Kidney capillary endothelial cell (primary cell): ENCODE measurements around the gene COCH.
"Not testable (repeated sequence)": the region's sequence is repeated elsewhere in the genome, so short reads cannot be mapped to it uniquely, and the experiment has no call there.

Experiments
- DNase-seq: peaks from one replicate; pipeline ENCODE4 v3.0.0-alpha.2; 2018; ENCODE audit warnings: low spot score

COCH gene

GRCh38 chr14:30875788-30876053 lies 1.4 kb downstream of the COCH start:
- no peak for DNase-seq

- DNase-seq, result no peak
Observed at GRCh38 chr14:30876692-30877091, 2.3 kb downstream of the COCH start.

- no peak for DNase-seq
Observed at GRCh38 chr14:30882431-30882830, 8.1 kb downstream of the COCH start.

DNA sequence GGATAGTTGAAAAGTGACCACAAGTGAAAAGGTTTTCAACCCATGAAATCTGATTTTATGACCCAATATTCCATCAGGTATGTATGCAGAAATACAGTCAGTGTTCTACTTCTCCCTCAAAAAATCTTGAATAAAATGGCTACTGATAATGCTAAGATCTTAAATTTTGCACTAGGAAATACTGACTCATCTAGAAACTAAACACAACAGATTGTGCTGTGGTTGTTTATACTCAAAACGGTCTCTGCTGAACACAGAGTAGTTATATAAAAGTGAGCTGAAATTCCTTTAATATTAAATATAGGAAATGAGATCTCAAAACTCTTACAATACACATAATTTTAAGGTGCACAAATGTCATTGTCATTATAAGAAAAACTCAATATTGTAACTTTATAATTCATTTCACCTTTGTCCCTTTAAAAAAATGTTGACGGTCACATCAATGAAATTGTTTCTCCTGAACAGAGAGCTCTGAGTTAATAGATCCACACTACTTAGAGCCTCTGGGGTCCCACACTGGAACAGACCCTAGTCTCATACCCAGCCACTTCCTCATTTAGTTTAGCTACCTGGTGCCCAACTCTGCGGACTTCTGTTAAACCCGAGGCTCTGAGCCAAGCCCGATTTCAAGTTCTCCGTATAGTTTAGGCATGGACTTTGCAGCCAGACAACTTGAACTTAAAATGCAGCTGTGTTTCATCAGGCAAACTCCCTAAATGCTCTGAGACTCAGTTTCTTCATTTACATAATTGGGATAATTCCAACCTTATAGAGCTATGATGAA lies 9.3 kb downstream of the COCH start:
- DNase-seq, result no peak

DNA sequence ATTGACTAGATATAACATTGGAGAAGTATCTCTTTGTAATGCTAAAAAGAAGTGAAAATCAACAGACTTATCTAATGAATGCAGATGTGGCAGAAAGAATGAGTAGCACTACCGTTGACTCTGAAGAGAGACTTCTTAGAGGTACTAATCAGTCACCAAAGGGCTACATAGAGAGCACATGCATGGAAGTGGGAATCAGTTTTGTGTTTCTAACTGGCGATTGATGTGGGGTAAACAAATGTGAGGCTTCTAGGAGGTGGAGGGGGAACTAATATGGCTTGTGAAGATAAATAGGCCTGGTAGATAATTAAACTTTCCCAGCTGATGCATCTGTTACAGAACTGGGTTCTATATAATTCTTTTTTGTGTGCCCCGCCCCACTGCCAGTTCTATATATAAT lies 10.5 kb downstream of the COCH start:
- no peak for DNase-seq

DNA sequence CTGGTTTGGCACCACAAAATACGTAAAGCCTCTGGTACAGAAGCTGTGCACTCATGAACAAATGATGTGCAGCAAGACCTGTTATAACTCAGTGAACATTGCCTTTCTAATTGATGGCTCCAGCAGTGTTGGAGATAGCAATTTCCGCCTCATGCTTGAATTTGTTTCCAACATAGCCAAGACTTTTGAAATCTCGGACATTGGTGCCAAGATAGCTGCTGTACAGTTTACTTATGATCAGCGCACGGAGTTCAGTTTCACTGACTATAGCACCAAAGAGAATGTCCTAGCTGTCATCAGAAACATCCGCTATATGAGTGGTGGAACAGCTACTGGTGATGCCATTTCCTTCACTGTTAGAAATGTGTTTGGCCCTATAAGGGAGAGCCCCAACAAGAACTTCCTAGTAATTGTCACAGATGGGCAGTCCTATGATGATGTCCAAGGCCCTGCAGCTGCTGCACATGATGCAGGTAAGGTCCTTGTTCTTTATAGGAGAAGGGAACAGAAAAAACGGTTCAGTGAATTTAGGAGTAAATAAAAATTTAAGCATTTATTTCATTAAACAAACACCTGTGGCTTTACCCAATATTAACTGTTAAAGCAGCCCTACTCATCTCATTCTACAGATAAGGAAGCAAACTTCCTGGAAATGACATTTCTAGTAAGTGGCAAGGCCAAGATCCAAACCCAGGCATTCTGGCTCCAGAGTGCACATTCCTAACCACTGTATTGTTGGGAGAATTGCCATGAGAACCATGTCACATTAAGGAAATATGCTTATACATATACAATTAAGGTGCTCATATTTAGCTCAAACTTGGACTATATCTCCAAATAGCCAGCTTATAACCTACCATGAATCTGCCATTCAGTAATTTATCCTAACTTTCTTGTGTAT lies 11.7 kb downstream of the COCH start:
- DNase-seq, result no peak

DNA sequence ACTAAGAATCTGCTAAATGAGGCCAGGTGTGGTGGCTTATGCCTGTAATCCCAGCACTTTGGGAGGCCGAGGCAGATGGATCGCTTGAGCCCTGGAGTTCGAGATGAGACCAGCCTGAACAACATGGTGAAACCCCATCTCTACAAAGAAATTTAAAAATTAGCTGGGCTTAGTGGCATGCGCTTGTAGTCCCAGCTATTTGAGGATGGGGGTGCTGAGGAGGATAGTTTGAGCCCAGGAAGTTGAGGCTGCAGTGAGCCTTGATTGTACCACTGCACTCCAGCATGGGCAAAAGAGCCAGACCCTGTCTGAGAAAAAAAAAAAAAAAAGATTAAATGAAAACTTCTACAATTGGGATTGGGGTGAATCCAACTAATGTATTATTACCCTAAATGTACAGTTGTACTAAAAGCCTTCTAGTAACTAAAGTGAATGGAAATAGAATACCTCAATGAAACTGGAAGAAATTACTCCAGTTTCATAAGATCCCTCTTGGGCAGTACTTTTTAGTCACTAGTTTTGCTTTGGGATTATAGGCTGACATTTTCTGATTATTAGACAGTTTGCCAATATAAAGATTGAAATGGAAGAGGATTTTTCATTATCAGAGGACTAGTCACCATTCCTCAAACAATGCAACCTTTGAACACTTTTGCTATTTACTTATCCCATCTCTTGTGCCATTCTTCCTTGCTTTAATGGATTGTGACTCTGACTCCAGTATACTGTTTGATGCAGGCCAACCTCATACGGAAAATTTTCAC lies 14.3 kb downstream of the COCH start:
- no peak for DNase-seq

- no peak for DNase-seq
Observed at GRCh38 chr14:30889244-30889594, 14.9 kb downstream of the COCH start.

GRCh38 chr14:30893819-30894218 lies 19.5 kb downstream of the COCH start:
- no peak for DNase-seq

DNA sequence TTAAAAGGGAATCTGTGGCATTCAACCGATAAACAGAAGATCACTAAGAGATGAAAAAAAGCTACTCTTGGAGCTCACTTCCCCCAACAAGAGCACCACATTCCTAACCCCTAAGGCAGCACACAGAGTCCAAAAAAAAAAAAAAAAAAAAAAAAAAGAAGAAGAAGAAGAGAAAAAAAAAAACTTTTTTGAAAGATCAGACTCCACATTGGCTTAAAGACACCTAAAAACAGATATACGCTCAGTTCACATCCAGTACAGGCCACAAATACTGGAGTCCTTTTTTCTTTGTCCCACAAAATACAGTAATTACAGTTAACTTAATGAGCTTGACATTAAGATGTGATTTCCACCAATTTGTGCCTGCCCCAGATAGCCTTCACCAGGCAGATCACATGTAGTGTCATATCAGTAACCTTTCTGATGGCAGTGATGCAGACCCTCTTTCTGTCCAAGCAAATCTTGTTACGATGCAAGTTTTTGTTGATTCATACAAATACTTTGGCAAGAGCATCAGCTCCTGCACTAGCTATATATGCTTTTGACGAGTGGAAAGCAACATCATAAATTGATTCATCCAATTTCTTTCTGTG lies 20.7 kb downstream of the COCH start:
- DNase-seq, result no peak

DNA sequence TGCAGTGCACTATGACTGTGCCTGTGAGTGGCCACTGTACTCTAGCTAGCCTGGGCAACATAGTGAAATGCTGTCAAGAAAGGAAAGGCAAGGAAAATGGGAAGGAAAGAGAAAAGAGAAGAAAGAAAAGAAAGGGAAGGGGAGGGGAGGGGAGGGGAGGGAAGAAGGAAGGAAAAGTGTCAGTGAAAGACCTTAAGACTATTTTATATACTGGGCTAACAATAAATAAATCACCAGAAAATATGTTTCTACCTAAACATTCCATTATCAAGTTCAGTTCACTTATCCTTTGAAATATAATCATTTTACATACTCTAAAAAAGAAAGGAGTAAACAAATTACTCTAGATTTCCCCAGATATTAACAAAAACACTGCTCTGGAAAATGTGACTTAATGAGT lies 22.1 kb downstream of the COCH start:
- DNase-seq, result no peak

GRCh38 chr14:30897121-30897520 lies 22.8 kb downstream of the COCH start:
- DNase-seq, result not testable (repeated sequence)

DNA sequence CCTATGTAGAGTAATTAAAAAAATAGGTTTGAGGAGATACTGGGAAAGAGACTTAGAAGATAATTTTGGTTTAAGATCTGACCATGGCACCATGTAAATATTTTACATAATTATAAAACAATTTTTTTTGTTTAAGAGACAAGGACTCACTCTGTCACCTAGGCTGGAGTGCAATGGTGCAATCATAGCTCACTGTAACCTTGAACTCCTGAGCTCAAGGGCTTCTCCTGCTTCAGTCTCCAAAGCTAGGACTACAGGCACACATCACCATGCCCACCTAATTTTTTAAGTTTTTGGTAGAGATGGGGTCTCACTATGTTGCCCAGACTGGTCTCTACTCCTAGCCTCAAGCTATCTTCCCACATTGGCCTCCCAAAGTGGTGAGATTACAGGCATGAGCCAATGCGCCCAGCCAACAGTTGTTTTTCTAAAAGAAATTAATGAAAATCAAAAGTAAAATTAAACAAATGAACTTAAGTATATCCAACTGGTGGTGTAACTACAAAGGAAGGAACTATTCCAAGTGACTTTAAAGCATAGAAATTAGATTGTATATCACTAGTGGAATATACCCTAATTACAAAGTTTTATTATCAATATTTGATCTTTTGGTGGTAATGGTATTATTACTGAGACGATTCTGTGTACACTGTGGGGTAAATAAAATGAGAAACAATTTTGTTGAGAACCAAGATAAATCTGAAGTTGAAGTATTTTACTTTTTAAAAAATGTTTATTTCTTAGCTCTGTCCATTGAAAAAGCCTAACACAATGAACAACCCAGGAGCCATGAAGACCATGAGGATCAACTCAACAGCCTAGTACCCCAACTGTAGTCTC lies 29.1 kb downstream of the COCH start:
- DNase-seq, result no peak

- no peak for DNase-seq
Observed at GRCh38 chr14:30906752-30907658, 32.6 kb downstream of the COCH start.

DNA sequence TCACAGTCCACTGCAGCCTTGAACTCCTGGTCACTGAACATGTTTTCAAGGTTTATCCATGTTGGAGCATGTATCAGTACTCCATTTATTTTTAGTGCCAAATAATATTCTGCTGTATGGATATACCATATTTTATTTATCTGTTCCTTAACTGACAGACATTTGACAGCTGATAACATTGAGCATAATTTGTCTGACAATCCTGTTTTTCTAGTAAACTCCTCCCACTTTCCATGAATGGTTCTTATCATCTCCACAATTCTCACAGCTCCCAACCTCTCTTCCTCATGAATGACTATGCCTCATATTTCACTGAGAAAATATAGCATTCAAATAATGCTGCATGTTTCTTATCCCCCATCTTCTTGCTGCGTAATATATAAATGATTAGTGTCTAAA lies 33.3 kb downstream of the COCH start:
- DNase-seq, result no peak

GRCh38 chr14:30908826-30909225 lies 34.5 kb downstream of the COCH start:
- DNase-seq, result no peak

DNA sequence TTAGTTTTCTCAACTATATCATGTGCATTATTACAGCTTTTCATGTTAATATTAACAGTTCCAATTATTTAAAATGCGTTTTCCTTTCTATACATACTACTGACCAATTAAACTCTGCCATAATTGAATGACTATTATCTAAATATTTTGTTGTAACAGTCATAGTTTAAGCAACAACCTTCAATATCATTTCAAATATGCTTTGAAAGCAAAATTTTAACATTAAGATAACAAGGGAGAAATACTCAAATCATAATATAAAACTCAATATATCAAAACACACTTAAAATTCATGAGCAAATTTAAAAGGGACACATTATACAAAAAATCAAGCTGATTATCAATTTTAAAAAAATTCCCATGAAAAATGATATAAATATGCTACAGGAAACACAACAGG lies 40.5 kb downstream of the COCH start:
- DNase-seq, result no peak

- DNase-seq, result no peak
Observed at GRCh38 chr14:30915596-30915995, 41.2 kb downstream of the COCH start.

DNA sequence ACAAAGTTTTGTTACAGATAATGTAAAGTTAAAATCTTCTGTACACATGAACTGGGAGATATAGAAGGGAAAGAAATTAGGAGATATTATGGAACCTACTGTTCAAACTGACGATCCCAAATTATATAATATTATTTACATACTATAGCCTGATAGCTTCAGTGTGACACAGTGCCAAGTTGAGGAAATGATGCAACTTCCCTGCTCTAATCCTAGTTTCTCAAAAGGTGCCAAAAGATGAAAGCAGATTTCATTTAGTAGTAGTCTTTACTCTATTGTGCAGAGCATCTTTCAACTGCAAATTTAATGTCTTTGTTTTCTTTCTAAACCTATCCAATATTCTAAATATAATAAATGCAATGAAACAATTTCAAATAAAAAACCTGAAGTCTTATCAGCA lies 46.9 kb downstream of the COCH start:
- peak; percentile 38 for DNase-seq

GRCh38 chr14:30921788-30922187 lies 47.4 kb downstream of the COCH start:
- DNase-seq, result no peak

- DNase-seq, result no peak
Observed at GRCh38 chr14:30925254-30925653, 50.9 kb downstream of the COCH start.
